HG03097 (cell line): ENCODE results near the gene DIMT1.
A peak's percentile ranks its signal among the peaks of the same experiment; 100 is the strongest.

ENCODE experiments used
- ATAC-seq: cut with Tn5 transposase; IDR thresholded peaks from one replicate; pipeline ENCODE4 v1.9.1; 2021; ENCODE audit not compliant: unreplicated experiment, low FRiP score

DIMT1 gene

DNA sequence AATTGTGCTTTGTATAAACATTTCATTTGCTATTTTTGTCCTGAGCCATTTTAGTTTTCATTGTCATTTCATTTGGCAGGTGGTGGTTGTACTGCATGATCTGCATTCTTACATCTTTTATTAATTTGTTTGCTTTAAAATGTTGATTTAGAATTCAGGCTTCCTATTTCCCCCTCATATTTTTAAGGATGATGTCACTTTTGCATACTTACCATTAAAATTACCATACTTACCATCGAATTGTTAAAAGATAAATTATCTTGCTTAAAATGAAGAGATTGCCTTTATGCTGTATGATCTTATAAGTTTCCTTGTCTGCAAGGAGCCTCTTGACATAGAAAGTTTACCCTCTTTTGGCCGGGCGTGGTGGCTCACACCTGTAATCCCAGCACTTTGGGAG lies 31.1 kb downstream of the DIMT1 start:
- ATAC-seq: no peak

DNA sequence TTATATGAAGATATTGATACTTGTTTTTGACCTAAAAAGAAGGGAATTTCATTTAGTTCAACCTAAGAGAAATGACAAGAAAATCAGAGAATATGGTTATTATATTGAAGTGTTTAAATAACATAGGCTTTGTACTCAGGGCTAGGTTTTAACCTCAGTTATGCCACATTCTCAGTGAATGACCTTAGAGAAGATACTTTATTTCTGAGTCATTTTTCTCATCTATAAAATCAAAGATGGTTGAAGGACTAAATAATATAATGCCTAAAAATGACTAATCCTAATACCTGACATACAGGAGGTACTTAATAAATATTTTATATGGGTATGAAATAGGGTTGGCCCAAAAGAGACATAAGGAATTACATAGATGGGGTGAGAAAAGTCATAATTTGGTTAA lies 32.3 kb downstream of the DIMT1 start:
- no peak for ATAC-seq

DNA sequence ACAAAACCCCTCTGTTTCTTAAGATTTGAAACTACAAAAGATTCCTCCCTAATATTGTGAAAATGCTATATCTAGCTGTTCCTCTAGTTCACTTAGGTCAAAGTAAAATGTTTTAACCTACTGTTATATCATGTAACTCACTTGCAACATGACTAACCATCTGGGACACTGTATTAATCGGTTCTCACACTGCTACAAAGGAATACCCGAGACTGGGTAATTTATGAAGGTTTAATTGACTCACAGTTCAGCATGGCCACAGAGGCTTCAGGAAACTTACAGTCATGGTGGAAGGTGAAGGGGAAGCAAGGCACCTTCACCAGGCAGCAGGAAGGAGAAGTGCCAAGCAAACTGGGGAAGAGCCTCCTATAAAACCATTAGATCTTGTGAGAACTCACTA lies 34.7 kb downstream of the DIMT1 start:
- no peak for ATAC-seq

DNA sequence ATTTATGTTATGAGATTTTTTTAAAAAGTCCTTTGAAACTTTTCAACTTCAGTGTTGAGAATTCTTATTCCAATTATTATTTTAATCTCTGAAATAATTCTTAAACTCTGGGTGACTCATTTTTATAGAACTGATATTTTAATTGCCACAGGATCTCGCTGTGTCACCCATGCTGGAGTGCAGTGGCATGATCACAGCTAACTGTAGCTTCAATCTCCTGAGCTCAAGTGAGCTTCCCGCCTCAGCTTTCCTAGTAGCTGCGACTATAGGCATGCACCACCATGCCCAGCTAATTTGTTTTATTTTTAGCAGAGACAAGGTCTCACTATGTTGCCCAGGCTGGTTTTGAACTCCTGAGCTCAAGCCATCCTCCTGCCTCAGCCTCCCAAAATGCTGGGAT lies 41.0 kb downstream of the DIMT1 start:
- ATAC-seq: no peak

DNA sequence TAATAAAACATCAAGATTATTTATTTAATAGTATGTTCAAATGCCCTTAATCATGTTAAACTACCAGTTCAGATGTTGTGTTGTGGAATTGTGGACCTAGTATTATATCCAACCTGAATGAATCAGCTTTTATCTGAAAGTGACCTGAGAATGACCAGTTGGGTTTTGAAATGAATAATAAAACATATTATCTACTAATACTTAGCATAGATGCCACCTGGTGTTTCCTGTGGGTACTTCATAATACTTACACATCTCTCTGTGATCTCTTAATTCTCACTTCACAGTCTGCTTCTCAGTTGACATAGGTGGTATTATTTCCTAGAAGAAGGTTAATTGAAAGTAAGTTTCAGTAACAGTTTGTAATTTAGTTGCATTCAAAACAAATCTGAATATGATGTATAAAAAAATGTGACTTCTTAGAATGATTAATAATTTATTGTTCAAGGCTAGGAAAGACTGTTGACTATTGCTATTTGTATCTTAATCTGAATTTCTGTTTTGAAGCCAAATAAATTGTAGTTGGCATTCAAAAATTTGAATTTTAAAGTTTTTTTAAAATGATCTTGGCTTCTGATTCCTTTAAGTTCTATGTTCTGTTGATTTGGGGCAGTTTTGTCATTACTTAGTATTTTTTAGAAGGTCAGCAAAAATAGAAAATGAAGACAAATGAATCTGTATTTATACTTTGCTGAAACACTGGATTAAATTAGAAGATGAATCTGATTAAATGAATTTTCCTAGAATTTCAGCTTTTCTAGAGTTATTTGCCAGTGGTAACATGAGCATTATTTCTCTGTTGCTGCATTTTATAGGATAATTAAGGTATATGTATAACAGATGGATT lies 49.5 kb downstream of the DIMT1 start:
- ATAC-seq: no peak

DNA sequence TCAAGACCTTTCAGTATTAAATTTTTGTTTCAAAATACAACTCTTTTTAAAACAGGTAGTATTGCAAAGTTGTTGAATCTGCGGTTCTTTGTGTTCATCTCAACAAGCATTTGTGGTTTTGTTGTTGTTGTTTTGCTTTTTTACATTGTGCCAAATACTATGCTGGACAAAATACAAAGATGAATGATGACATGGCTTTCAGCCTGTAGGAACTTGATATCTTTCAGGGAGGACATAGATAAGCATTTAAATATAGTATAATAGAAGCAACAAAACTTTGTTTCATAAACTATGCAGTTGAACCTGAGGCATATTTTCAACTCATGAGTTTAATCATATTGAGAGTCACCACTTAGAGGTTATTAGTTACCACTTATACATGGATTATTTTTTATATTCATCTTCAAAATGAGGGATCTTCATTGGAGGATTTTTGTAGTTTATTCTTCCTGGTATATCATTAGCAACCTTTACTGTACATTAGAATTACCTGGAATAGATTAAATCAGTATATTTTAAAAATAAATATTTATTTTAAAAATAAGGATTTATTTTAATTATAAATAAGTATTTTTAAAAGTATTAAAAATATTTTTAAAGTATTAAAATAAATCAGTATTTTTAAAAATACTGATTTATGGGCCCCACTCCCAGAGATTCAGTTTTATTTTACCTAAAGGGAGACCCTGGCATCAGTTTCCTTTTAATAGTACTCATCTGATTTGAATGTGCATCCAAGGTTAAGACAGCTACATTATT lies 54.8 kb downstream of the DIMT1 start:
- ATAC-seq: no peak

DNA sequence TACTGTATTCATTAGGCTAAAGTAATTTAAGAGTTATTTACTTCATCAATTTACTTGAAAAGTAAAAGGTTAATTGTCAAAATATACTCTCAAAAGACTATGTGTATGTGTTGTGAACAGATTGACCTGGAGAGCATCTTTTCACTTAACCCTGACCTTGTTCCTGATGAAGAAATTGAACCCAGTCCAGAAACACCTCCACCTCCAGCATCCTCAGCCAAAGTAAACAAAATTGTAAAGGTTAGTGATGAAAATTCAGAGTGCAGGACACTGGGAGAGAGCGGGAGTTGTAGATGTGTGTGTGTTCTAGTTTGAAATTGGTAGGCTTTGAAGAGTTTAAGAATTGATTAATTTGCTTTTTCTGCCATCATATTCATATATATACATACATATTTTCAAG lies 55.8 kb downstream of the DIMT1 start:
- no peak for ATAC-seq

DNA sequence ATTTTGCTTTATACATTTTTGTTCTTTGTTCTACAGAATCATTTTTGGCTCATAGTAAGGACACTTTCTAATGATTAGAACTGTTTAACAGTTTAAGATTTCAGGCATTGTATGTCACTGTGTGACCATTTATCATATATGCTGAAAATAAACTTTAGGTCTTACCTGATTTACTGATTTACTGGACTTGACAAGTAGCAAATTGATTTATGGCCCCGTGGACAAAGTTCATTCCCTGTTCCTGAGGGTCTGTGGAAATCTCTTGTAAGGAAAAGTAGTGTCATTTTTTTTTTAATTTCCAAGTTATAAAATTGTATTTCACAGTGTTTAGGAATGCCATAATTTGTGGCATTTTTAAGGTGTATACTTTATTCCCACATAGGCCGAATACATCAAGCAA lies 57.0 kb downstream of the DIMT1 start:
- ATAC-seq: no peak

DNA sequence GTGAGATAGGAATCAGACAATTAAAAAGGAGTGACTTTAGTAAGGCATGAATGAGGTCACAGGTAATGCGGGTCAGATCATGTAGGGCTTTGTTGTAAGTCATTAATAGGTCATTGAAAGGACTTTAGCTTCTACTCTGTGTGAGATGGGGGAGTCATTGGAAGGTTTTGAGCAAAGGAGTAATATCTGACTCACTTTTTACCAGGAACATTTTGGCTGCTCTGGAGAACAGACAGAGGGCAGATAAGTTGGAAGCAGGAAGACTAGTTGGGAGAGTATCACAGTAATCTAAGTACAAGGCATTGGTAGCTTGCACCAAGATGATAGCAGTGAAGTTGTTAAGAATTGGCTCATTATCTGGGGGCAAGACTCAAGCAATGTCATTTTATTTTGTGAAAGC lies 60.3 kb downstream of the DIMT1 start:
- ATAC-seq: no peak

DNA sequence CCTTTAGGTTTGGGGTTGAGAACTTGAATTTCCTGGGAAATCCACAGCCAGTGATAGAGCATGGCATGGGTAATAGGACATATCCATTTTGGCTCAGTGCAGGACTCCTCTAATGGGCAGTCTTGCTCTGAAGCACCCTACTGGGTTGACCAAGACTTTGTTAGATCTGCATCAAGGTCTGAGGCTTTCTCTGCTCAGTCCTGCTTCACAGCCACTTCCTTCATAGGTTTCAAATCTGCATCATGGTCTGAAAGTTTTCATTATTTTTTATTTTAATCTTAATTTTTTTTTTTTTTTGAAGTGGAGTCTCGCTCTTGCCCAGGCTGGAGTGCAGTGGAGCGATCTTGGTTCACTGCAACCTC lies 61.2 kb downstream of the DIMT1 start:
- ATAC-seq: peak; percentile 44

DNA sequence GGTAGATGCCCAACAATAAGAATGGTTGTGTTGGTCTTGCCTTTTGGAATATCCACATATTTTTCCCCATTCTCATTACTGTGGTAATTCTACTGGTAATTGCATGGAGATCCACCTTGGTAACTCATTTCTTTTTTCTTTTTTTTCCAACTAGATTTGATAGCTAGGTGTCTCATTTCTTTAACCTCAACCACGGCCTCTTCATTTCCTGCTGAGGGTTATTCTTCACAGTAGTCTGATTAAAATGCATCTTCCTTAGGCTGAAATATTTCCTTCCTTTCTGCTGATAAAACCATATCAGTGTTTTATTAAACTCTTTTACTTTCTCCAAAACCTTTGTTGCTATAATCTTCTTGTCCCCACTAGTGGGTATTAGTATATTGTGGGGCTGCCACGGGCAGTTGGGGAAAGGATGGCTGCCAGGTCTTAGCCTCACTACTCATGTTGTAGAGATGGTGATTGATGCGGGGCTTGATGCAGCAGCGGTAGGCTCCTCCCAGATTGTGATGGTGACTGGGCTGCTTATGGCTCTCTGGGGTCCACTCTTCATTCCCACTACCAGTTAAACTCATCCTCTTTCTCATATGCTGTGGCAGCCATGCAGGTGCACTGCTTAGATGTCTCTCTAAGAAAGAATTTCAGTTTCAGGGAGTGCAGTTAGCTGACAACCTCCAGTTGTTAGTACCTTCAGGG lies 61.8 kb downstream of the DIMT1 start:
- peak; percentile 72 for ATAC-seq

DNA sequence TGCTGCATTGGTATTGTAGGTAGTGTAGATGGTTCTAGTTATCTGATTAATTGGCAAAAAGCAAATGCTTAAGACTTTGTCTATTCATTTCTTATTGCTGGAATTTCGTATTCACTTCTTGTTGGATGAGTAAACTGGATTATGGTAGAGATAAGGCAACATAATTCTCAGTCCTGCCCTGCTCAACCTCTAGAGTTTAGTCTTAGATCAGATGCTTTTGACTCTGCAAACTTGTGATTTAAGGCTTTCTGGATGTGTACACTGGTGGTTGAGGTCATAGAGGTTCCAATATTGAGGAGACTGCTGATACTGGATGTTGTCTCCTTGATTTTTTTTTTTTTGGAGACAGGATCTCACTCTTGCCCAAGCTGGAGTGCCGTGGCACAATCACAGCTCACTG lies 62.7 kb downstream of the DIMT1 start:
- ATAC-seq: no peak

DNA sequence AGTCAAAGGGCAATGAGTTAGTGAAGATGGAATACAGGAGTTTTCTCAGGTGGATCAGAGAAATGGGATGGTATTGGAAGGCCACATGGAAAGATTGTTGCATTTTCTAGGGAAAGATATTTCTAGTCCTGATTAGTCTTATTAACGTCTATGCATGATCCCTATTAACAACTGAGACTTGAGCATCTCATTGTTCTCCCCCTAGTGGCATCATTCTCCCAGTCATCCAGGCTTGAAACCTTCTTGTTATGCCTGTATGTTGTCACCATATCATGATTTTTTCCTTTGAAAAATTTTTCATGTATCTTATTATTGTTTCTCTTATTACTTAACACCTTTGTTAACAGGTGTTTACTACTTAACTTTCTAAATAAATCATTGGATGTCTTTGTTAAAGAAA lies 63.3 kb downstream of the DIMT1 start:
- ATAC-seq: no peak
